ENCODE measurements around the gene ASB6.

GRCh38 chr9:129628709-129629108, 13.2 kb downstream of the ASB6 start:
- TF ChIP-seq CTCF (IDR thresholded peaks at IDR 0.05) (no peak), EZH2 (IDR thresholded peaks at IDR 0.05; ENCODE audit: borderline replicate concordance, insufficient read depth, low read depth, low read length, poor library complexity, severe bottlenecking) (no peak)
